BJ (cell line): ENCODE measurements around the gene JMJD7. TPM values are rescaled to one million over a fixed set of nuclear protein-coding genes. Genes with fewer than 3 reads are reported as not detected.

ENCODE experiments used
- CTCF ChIA-PET: fragments of 350-600 bp; formaldehyde crosslinking; extraction: SDS; loops from one replicate; lab custom pipeline; 2021; ENCODE audit warnings: antibody characterized with exemption, inconsistent platforms; lab: Yijun Ruan, JAX
- POLR2A ChIA-PET: fragments of 300-600 bp; sonication (Branson Sonifier 250); formaldehyde crosslinking; extraction: SDS; loops from one replicate; lab custom pipeline; 2021; ENCODE audit warnings: antibody characterized with exemption; lab: Charles Lee
- DNase-seq: peaks from one replicate; pipeline ENCODE4 v3.0.0-alpha.2; 2011; ENCODE audit warnings: low read depth
- H3K27me3 ChIP-seq: 2 replicates; pipeline ENCODE4 v1.6.0; 2011; ENCODE audit warnings: low read length; ENCODE audit not compliant: control insufficient read depth, insufficient read depth
- H3K36me3 ChIP-seq: 2 replicates; pipeline ENCODE4 v1.5.1; 2011; ENCODE audit warnings: low read length; ENCODE audit not compliant: control insufficient read depth, insufficient read depth
- H3K4me3 ChIP-seq: 2 replicates; pipeline ENCODE4 v1.5.1; 2011; ENCODE audit warnings: low read depth, mild to moderate bottlenecking, control low read depth, low read length
- polyA plus RNA-seq: library from polyadenylated mRNA; depleted of rRNA; stranded (reverse); fragments of >200 nt; gene quantifications from 2 replicates; pipeline ENCODE4 v1.2.3, GENCODE V29; 2011
- TF ChIP-seq, protein P1 (sequence below): IDR thresholded peaks from 2 replicates; pipeline ENCODE4 v1.5.1; 2011; ENCODE audit warnings: low read depth, mild to moderate bottlenecking, control low read depth, inconsistent platforms, low read length, moderate library complexity; ENCODE audit not compliant: insufficient read depth

Gene JMJD7
- polyA plus RNA-seq, 1 experiment: 3.4 TPM

DNA sequence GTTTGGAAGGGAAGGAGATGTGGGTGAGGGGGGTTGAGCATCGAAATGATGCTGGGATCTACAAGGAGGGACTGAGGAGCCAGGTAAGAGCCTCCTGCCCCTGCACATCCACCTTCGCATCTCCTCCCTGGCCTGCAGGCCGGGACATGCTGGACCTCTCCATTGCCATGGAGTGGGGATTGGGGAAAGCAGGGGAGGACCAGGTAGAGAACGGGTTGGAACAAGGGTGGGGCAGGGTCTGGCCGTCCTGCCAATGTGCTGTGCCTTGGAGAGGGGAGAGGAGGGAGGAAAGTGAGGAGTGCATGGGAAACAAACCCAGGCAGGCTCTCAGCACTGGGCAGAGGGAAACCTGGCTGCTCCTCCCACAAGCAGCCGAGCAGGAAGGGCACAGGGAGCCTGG is 21.3 kb downstream of the JMJD7 start:
- TF ChIP-seq, protein P1, sequence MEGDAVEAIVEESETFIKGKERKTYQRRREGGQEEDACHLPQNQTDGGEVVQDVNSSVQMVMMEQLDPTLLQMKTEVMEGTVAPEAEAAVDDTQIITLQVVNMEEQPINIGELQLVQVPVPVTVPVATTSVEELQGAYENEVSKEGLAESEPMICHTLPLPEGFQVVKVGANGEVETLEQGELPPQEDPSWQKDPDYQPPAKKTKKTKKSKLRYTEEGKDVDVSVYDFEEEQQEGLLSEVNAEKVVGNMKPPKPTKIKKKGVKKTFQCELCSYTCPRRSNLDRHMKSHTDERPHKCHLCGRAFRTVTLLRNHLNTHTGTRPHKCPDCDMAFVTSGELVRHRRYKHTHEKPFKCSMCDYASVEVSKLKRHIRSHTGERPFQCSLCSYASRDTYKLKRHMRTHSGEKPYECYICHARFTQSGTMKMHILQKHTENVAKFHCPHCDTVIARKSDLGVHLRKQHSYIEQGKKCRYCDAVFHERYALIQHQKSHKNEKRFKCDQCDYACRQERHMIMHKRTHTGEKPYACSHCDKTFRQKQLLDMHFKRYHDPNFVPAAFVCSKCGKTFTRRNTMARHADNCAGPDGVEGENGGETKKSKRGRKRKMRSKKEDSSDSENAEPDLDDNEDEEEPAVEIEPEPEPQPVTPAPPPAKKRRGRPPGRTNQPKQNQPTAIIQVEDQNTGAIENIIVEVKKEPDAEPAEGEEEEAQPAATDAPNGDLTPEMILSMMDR: no peak
- POLR2A ChIA-PET: no interaction called here
- Histone ChIP-seq H3K36me3 (peaks cover 3% of the 10 kb centered on the region), H3K27me3 (peaks cover 10% of the 10 kb centered on the region), H3K4me3 (no peak overlapping the region)
- CTCF ChIA-PET: no interaction called here
- no peak for DNase-seq

DNA sequence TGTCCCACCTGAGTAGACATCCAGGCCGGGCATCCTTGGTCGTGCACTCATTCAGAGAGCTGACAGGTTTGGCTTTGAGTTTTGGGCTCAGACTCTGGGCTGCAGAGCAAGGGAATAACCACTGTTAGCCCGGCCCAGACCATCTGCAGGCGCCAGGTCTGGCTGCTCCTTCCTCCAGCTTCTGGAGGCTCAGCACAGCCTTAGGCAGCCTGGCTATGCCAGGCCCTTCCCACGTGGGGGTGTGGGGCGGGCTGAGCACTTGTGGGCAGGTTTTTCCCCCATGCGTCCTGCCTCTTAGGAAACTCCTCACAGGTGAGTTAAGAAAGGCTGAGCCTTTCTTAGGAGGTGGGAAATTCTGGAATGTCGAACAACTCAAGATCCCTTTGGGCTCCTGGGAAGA is 22.0 kb downstream of the JMJD7 start:
- CTCF ChIA-PET: no interaction called here
- Histone ChIP-seq H3K27me3 (peaks cover 13% of the 10 kb centered on the region), H3K4me3 (no peak overlapping the region), H3K36me3 (peaks cover 3% of the 10 kb centered on the region)
- no peak for DNase-seq
- POLR2A ChIA-PET: no interaction called here
- TF ChIP-seq, protein P1: no peak

DNA sequence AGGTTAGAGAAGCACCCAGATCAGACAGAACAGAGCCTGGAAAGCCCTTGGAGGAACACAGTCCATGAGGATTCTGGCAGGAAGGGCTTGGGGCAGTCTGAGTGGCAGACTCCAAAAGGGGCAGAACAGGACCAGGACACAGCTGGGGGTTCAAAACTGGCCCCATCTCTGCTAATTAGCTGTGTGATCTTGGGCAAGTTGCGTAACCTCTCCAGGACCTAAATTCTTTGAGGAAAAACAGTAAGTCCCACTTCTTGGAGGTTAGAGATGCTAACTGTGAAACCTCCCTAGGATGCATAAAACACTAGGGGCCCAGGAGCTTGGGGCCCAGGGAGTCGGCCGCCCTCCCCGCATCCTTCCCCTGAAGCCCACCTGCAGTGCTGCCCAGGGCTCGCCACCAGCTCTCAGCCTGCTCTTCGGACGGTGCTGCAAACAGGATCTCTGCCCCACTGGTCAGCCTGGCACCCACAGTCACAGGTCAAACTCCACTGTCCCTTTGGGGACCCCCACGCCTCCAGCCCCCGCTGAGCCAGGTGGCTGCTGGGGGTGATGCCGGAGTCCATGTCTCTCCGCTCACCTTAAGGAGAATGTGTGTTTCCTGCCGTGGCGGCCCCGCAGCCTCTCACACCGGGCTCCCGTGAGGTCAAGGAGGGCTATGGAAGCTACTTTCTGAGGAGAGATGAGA is 22.7 kb downstream of the JMJD7 start:
- ChIA-PET POLR2A (no interaction called here), CTCF (no interaction called here)
- peaks cover 13% of the 10 kb centered on the region for H3K27me3 ChIP-seq
- peaks cover 3% of the 10 kb centered on the region for H3K36me3 ChIP-seq
- H3K4me3 ChIP-seq: no peak overlapping the region
- DNase-seq: no peak
- TF ChIP-seq, protein P1: no peak

DNA sequence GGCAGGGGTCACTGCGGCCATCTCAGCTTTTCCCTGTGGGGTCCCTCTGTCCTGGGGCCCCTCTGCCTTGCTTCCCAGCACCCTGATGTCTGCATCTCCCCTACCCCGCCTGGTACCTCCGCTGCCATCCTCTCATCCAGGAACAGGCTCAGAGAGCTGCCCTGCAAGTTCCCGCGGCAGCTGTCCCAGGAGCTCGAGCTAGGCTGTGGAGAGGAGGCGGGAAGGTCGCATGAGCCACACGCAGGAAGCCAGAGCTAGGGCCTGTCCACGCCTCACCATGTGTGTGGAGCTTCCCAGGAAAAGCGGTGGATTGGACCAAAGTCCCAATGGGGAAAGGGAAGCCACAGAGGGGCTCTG is 23.3 kb downstream of the JMJD7 start:
- POLR2A ChIA-PET: no interaction called here
- CTCF ChIA-PET: interaction anchor here (1.2 kb wide), 1 partner anchor 12 kb away, joined by 4 read pairs; the partner anchor contains the start of gene PLA2G4B
- DNase-seq: no peak
- Histone ChIP-seq H3K36me3 (peaks cover 3% of the 10 kb centered on the region), H3K27me3 (peaks cover 13% of the 10 kb centered on the region), H3K4me3 (no peak overlapping the region)
- TF ChIP-seq, protein P1: no peak

DNA sequence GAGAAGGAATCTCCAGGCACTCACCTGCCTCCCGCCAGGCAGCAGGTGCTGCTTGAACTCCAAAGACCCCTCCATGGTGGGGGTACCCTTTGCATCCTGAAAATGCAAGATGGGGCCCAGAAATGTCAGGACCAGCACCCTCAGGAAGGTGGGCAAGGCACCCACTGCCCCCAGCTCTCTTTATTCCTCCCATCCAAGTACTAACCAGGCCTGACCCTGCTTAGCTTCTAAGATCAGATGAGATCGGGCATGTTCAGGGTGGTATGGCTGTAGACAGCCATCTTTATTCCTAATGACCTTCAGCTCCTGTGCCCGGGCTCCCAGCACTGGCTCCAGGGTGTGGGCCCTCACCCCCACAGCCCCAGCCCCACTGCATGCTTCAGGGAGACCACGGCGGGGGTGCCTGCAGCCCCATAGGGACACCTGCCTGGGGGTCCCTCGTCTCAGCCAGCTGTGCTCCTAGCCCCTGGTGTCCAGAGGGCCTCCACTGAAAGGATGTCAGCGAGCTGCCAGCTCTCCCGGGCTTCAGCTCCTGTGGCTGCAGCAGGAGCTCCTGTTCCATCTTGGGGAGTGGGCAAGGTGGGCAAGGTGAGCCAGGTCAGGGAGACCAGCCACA is 24.0 kb downstream of the JMJD7 start:
- peaks cover 13% of the 10 kb centered on the region for H3K27me3 ChIP-seq
- POLR2A ChIA-PET: no interaction called here
- TF ChIP-seq, protein P1: no peak
- no peak for DNase-seq
- CTCF ChIA-PET: interaction anchor here (1.2 to 1.4 kb wide), 2 partner anchors 13 to 40 kb away, joined by 3 to 4 read pairs; partner anchors contain the start of gene PLA2G4B
- peaks cover 3% of the 10 kb centered on the region for H3K36me3 ChIP-seq
- H3K4me3 ChIP-seq: no peak overlapping the region
